ENCODE results near the gene ENPEP.
"Not testable (repeated sequence)": the region's sequence is repeated elsewhere in the genome, so short reads cannot be mapped to it uniquely, and the experiment has no call there.

The ENPEP gene

DNA sequence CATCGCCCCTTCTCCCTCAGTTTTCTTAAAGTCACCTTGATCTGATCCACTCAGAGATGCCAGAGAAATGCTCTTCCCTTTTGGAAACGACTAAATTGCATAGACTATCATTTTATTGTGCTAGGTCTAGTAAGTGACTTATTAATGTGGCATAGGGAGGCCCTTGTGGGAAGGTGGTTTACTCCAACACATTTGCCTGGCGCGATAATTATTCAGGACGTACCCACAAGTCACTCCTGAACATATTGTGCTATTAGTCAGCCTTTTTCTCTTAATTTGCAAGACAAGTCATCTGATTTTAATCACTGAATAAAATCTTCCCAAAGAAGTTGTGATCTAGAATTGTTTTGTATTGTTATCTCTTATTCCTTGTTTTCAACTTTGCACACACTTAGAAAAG, 7.6 kb downstream of the ENPEP start:
- H3K9me3 Mint-ChIP-seq: no peaks in the 10 kb centered on the region
- no peaks in the 10 kb centered on the region for H3K27me3 Mint-ChIP-seq (ENCODE audit: low read depth, poor library complexity)
- no peak overlapping the region for H3K4me3 Mint-ChIP-seq
- H3K36me3 Mint-ChIP-seq (ENCODE audit: low read depth): no peaks in the 10 kb centered on the region
- no peak for TF ChIP-seq CTCF (IDR thresholded peaks at IDR 0.05)
- no peak for DNase-seq
- H3K27ac Mint-ChIP-seq: no peak overlapping the region
- H3K4me1 Mint-ChIP-seq: peaks cover 37% of the 10 kb centered on the region

GRCh38 chr4:110484029-110484428, 8.1 kb downstream of the ENPEP start:
- TF ChIP-seq CTCF (IDR thresholded peaks at IDR 0.05): no peak
- no peak for DNase-seq
- Mint-ChIP-seq H3K9me3 (no peaks in the 10 kb centered on the region), H3K4me3 (no peak overlapping the region), H3K4me1 (peaks cover 42% of the 10 kb centered on the region), H3K36me3 (ENCODE audit: low read depth) (no peaks in the 10 kb centered on the region), H3K27ac (no peak overlapping the region), H3K27me3 (ENCODE audit: low read depth, poor library complexity) (no peaks in the 10 kb centered on the region)

GRCh38 chr4:110484767-110485166, 8.8 kb downstream of the ENPEP start:
- TF ChIP-seq CTCF (IDR thresholded peaks at IDR 0.05): no peak
- H3K27me3 Mint-ChIP-seq (ENCODE audit: low read depth, poor library complexity): no peaks in the 10 kb centered on the region
- DNase-seq: no peak
- H3K4me3 Mint-ChIP-seq: no peak overlapping the region
- no peaks in the 10 kb centered on the region for H3K9me3 Mint-ChIP-seq
- no peaks in the 10 kb centered on the region for H3K36me3 Mint-ChIP-seq (ENCODE audit: low read depth)
- H3K27ac Mint-ChIP-seq: no peak overlapping the region
- peaks cover 48% of the 10 kb centered on the region for H3K4me1 Mint-ChIP-seq

DNA sequence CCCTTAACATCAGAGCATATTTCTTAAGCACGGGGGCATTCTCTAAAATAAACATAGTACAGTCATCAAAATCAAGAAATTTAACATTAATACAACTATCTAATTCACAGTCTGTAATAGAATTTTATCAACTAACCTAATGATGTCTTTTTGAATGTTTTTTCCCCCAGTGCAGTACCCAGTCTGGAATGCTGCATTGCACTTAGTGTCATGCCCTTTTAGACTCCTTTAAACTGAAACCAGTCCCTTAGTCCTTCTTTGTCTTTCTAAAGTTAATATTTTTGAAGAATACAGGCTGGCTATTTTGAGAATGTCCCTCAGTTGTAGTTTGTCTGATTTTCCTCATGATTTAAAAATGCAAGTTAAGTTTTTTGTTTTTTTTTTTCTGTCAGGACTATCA, 9.5 kb downstream of the ENPEP start:
- Mint-ChIP-seq H3K27ac (peak overlapping the region; percentile 13), H3K4me3 (no peak overlapping the region), H3K4me1 (peaks cover 53% of the 10 kb centered on the region), H3K27me3 (ENCODE audit: low read depth, poor library complexity) (no peaks in the 10 kb centered on the region), H3K36me3 (ENCODE audit: low read depth) (no peaks in the 10 kb centered on the region), H3K9me3 (no peaks in the 10 kb centered on the region)
- DNase-seq: no peak
- TF ChIP-seq CTCF (IDR thresholded peaks at IDR 0.05): no peak

- H3K4me3 Mint-ChIP-seq: peak overlapping the region; percentile 12
- no peak for DNase-seq
- H3K9me3 Mint-ChIP-seq: no peaks in the 10 kb centered on the region
- no peak overlapping the region for H3K27ac Mint-ChIP-seq
- TF ChIP-seq CTCF (IDR thresholded peaks at IDR 0.05): no peak
- H3K36me3 Mint-ChIP-seq (ENCODE audit: low read depth): no peaks in the 10 kb centered on the region
- H3K27me3 Mint-ChIP-seq (ENCODE audit: low read depth, poor library complexity): no peaks in the 10 kb centered on the region
- peaks cover 53% of the 10 kb centered on the region for H3K4me1 Mint-ChIP-seq
These were observed 10.3 kb downstream of the ENPEP start for GRCh38 chr4:110486256-110486655.

DNA sequence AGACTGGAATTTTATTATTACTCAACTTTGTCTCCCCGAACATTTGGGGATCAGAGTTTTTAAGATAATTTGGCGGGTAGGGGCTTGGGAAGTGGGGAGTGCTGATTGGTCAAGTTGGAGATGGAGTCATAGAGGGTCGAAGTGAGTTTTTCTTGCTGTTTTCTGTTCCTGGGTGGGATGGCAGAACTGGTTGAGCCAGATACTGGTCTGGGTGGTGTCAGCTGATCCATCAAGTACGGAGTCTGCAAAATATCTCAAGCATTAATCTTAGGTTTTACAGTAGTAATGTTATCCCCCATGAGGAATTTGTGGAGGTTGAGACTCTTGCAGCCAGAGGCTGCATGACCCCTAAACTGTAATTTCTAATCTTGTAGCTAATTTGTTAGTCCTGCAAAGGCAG, 10.9 kb downstream of the ENPEP start:
- not testable (repeated sequence) for H3K27me3 Mint-ChIP-seq (ENCODE audit: low read depth, poor library complexity); H3K27ac Mint-ChIP-seq; DNase-seq; H3K9me3 Mint-ChIP-seq; H3K36me3 Mint-ChIP-seq (ENCODE audit: low read depth)
- Mint-ChIP-seq H3K4me1 (peaks cover 53% of the 10 kb centered on the region), H3K4me3 (peak overlapping the region; percentile 12)
